ENCODE measurements around the gene FIBCD1. TPM values are rescaled to one million over a fixed set of nuclear protein-coding genes. Genes with fewer than 3 reads are reported as not detected.

Gene FIBCD1
- total and polyA plus RNA-seq, 2 of the 8 experiments (the other 6 are each of a cell fraction or from before 2014, with no cell fraction given) = 6.1 to 8.8 TPM

GRCh38 chr9:130940693-130941576 lies 1.9 kb upstream of the FIBCD1 start (continued):
- TF ChIP-seq TBP (IDR thresholded peaks at IDR 0.05; ENCODE audit: low read depth, low read length) (peak; percentile 75; the same call in 1 of the 2 replicates), RFX5 (IDR thresholded peaks at IDR 0.05; ENCODE audit: borderline replicate concordance, low read depth, low read length) (no peak), PHF8 (conservative IDR thresholded peaks at IDR 0.05; ENCODE audit: low read depth, low read length) (no peak), RAD21 (IDR thresholded peaks at IDR 0.05 in 1 of 2, conservative IDR thresholded peaks at IDR 0.05 in 1 of 2; ENCODE audit: low read depth in 2 of 2, low read length in 2 of 2) (peak; percentile 87 to 88), CHD1 (IDR thresholded peaks at IDR 0.05; ENCODE audit: low read depth, low read length) (no peak), TEAD4 (IDR thresholded peaks at IDR 0.05; ENCODE audit: low read depth, low read length) (no peak), YY1 (IDR thresholded peaks at IDR 0.05; ENCODE audit: low read depth, low read length) (peak; percentile 62; the same call in 1 of the 2 replicates), SIN3A (conservative IDR thresholded peaks at IDR 0.05 in 1 of 2, IDR thresholded peaks at IDR 0.05 in 1 of 2; ENCODE audit: low read depth in 1 of 2, low read length in 2 of 2) (0 out of 4 replicates have a peak, but pooled peaks of 1 of the 2 experiments have one; percentile 38), TAF1 (IDR thresholded peaks at IDR 0.05; ENCODE audit: low read depth, low read length) (0 out of 2 replicates have a peak, but pooled peaks have one; percentile 26), JUND (IDR thresholded peaks at IDR 0.05; ENCODE audit: low read length) (peak; percentile 8; the same call in 1 of the 2 replicates), CEBPB (IDR thresholded peaks at IDR 0.05; ENCODE audit: low read depth, low read length) (peak; percentile 32; the same call in 1 of the 2 replicates), SP2 (IDR thresholded peaks at IDR 0.05; ENCODE audit: low read length) (no peak), CHD2 (IDR thresholded peaks at IDR 0.05; ENCODE audit: low read length) (0 out of 2 replicates have a peak, but pooled peaks have one; percentile 8), NRF1 (IDR thresholded peaks at IDR 0.05; ENCODE audit: low read depth, low read length) (no peak)
